GM12878 (cell line): ENCODE measurements around the gene SLC29A1. TPM values are rescaled to one million over a fixed set of nuclear protein-coding genes. Genes with fewer than 3 reads are reported as not detected.

Experiments
- BMI1 ChIP-seq: fragments of 450-650 bp; IDR thresholded peaks from 2 replicates; pipeline ENCODE4 v1.6.1; 2016; ENCODE audit warnings: mild to moderate bottlenecking, moderate library complexity, borderline replicate concordance
- CEBPB ChIP-seq, 2 experiments: fragments of 150-350 bp in 1 of 2; IDR thresholded peaks; 2 replicates each; pipeline ENCODE4 v1.6.1; 2012 to 2014; ENCODE audit warnings: low read depth in 2 of 2, low read length in 2 of 2, borderline replicate concordance in 1 of 2, inconsistent platforms in 1 of 2
- ELK1 ChIP-seq: IDR thresholded peaks from 2 replicates; pipeline ENCODE4 v1.6.1; 2012; ENCODE audit warnings: low read depth, low read length, improper control_type of control experiment
- FOS ChIP-seq: IDR thresholded peaks from 3 replicates; pipeline ENCODE4 v1.6.1; 2011; ENCODE audit warnings: borderline replicate concordance; ENCODE audit not compliant: insufficient read length; ENCODE audit errors: extremely low read depth
- FOXK2 ChIP-seq: fragments of 450-650 bp; IDR thresholded peaks from 2 replicates; pipeline ENCODE4 v1.6.1; 2017; ENCODE audit warnings: mild to moderate bottlenecking, moderate library complexity
- FOXM1 ChIP-seq: IDR thresholded peaks from 2 replicates; pipeline ENCODE4 v1.6.1; 2012; ENCODE audit warnings: low read depth, mild to moderate bottlenecking, inconsistent platforms, low read length, moderate library complexity
- MTA3 ChIP-seq: IDR thresholded peaks from 2 replicates; pipeline ENCODE4 v1.6.1; 2012; ENCODE audit warnings: low read length, inconsistent platforms, borderline replicate concordance
- NR2C2 ChIP-seq: IDR thresholded peaks from 2 replicates; pipeline ENCODE4 v1.6.1; 2011; ENCODE audit warnings: borderline replicate concordance, low read depth; ENCODE audit not compliant: control insufficient read depth, insufficient read length
- PML ChIP-seq: IDR thresholded peaks from 2 replicates; pipeline ENCODE4 v1.6.1; 2012; ENCODE audit warnings: low read length, inconsistent platforms
- POLR2A ChIP-seq: IDR thresholded peaks from 2 replicates; pipeline ENCODE4 v1.6.1; 2011; ENCODE audit warnings: low read depth, mild to moderate bottlenecking, low read length
- SREBF1 ChIP-seq: IDR thresholded peaks from 2 replicates; pipeline ENCODE4 v1.6.1; 2012; ENCODE audit warnings: mild to moderate bottlenecking, low read length
- STAT1 ChIP-seq: fragments of 450-650 bp; conservative IDR thresholded peaks from 2 replicates; pipeline ENCODE4 v1.6.1; 2014; ENCODE audit warnings: antibody characterized with exemption, mild to moderate bottlenecking
- TCF3 ChIP-seq: IDR thresholded peaks from 2 replicates; pipeline ENCODE4 v1.6.1; 2012; ENCODE audit warnings: low read depth, mild to moderate bottlenecking, low read length, borderline replicate concordance; ENCODE audit not compliant: insufficient read depth
- polyA plus RNA-seq, 11 experiments: library from polyadenylated mRNA; depleted of rRNA in 4 of 11; unstranded in 6 of 11; stranded (reverse) in 5 of 11; fragments of >200 nt; fragmentation: Nextera tagmentation in 4 of 11; fragmentation: Illumina TruSeq in 1 of 11; extraction: Ambion mirVana in 4 of 11; extraction: Trizol in 1 of 11; gene quantifications; 1 replicate in 1 of 11; 2 replicates in 10 of 11; pipeline versions ENCODE4 v1.2.1 to v1.2.3, GENCODE V29; 2011 to 2016; ENCODE audit warnings: inconsistent platforms in 2 of 11, missing spikeins in 2 of 11, low read depth in 1 of 11
- total RNA-seq, 4 experiments: library from RNA; depleted of rRNA in 3 of 4; stranded (reverse); fragments of >200 nt in 3 of 4; fragmentation: Illumina TruSeq in 1 of 4; extraction: Trizol in 1 of 4; gene quantifications; 2 replicates each; pipeline versions ENCODE4 v1.2.1 to v1.2.3, GENCODE V29; 2013 to 2021
- TF ChIP-seq, protein P1 (sequence below): fragments of 450-650 bp; formaldehyde crosslinking; IDR thresholded peaks from 2 replicates; pipeline ENCODE4 v1.5.0; 2022; ENCODE audit warnings: mild to moderate bottlenecking, missing genetic modification characterization
- TF ChIP-seq, protein P2 (sequence below): fragments of 450-650 bp; conservative IDR thresholded peaks from 2 replicates; pipeline ENCODE4 v1.6.1; 2017; ENCODE audit warnings: mild to moderate bottlenecking, moderate library complexity
- TF ChIP-seq, protein P3 (sequence below): fragments of 450-650 bp; IDR thresholded peaks from 2 replicates; pipeline ENCODE4 v1.6.1; 2017; ENCODE audit warnings: mild to moderate bottlenecking, moderate library complexity
- TF ChIP-seq, protein P4 (sequence below): IDR thresholded peaks from 2 replicates; pipeline ENCODE4 v1.6.1; 2012; ENCODE audit warnings: low read length, inconsistent platforms

Gene SLC29A1
- total and polyA plus RNA-seq, 10 of the 15 experiments (the other 5 are each of a cell fraction or from before 2014, with no cell fraction given), result 10.0 to 132 (median 93.4) TPM

GRCh38 chr6:44254191-44255104 lies 31.1 kb downstream of the SLC29A1 start (continued):
- TF ChIP-seq FOS (no peak), CEBPB (IDR thresholded peaks at IDR 0.05; ENCODE audit: borderline replicate concordance in 1 of 2, low read depth in 2 of 2, low read length in 2 of 2) (no peak), TCF3 (no peak), SREBF1 (no peak), STAT1 (no peak), MTA3 (no peak), PML (no peak), BMI1 (0 out of 2 replicates have a peak, but pooled peaks have one; percentile 33), FOXK2 (no peak), POLR2A (peak; percentile 78), NR2C2 (no peak), FOXM1 (no peak), ELK1 (no peak)
- TF ChIP-seq, protein P1, sequence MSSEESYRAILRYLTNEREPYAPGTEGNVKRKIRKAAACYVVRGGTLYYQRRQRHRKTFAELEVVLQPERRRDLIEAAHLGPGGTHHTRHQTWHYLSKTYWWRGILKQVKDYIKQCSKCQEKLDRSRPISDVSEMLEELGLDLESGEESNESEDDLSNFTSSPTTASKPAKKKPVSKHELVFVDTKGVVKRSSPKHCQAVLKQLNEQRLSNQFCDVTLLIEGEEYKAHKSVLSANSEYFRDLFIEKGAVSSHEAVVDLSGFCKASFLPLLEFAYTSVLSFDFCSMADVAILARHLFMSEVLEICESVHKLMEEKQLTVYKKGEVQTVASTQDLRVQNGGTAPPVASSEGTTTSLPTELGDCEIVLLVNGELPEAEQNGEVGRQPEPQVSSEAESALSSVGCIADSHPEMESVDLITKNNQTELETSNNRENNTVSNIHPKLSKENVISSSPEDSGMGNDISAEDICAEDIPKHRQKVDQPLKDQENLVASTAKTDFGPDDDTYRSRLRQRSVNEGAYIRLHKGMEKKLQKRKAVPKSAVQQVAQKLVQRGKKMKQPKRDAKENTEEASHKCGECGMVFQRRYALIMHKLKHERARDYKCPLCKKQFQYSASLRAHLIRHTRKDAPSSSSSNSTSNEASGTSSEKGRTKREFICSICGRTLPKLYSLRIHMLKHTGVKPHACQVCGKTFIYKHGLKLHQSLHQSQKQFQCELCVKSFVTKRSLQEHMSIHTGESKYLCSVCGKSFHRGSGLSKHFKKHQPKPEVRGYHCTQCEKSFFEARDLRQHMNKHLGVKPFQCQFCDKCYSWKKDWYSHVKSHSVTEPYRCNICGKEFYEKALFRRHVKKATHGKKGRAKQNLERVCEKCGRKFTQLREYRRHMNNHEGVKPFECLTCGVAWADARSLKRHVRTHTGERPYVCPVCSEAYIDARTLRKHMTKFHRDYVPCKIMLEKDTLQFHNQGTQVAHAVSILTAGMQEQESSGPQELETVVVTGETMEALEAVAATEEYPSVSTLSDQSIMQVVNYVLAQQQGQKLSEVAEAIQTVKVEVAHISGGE (CRISPR knock-in tag), result no peak
- TF ChIP-seq, protein P2, sequence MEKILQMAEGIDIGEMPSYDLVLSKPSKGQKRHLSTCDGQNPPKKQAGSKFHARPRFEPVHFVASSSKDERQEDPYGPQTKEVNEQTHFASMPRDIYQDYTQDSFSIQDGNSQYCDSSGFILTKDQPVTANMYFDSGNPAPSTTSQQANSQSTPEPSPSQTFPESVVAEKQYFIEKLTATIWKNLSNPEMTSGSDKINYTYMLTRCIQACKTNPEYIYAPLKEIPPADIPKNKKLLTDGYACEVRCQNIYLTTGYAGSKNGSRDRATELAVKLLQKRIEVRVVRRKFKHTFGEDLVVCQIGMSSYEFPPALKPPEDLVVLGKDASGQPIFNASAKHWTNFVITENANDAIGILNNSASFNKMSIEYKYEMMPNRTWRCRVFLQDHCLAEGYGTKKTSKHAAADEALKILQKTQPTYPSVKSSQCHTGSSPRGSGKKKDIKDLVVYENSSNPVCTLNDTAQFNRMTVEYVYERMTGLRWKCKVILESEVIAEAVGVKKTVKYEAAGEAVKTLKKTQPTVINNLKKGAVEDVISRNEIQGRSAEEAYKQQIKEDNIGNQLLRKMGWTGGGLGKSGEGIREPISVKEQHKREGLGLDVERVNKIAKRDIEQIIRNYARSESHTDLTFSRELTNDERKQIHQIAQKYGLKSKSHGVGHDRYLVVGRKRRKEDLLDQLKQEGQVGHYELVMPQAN, result no peak
- TF ChIP-seq, protein P3, sequence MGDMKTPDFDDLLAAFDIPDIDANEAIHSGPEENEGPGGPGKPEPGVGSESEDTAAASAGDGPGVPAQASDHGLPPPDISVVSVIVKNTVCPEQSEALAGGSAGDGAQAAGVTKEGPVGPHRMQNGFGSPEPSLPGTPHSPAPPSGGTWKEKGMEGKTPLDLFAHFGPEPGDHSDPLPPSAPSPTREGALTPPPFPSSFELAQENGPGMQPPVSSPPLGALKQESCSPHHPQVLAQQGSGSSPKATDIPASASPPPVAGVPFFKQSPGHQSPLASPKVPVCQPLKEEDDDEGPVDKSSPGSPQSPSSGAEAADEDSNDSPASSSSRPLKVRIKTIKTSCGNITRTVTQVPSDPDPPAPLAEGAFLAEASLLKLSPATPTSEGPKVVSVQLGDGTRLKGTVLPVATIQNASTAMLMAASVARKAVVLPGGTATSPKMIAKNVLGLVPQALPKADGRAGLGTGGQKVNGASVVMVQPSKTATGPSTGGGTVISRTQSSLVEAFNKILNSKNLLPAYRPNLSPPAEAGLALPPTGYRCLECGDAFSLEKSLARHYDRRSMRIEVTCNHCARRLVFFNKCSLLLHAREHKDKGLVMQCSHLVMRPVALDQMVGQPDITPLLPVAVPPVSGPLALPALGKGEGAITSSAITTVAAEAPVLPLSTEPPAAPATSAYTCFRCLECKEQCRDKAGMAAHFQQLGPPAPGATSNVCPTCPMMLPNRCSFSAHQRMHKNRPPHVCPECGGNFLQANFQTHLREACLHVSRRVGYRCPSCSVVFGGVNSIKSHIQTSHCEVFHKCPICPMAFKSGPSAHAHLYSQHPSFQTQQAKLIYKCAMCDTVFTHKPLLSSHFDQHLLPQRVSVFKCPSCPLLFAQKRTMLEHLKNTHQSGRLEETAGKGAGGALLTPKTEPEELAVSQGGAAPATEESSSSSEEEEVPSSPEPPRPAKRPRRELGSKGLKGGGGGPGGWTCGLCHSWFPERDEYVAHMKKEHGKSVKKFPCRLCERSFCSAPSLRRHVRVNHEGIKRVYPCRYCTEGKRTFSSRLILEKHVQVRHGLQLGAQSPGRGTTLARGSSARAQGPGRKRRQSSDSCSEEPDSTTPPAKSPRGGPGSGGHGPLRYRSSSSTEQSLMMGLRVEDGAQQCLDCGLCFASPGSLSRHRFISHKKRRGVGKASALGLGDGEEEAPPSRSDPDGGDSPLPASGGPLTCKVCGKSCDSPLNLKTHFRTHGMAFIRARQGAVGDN, result no peak; the same call in 1 of the 2 replicates
- TF ChIP-seq, protein P4, sequence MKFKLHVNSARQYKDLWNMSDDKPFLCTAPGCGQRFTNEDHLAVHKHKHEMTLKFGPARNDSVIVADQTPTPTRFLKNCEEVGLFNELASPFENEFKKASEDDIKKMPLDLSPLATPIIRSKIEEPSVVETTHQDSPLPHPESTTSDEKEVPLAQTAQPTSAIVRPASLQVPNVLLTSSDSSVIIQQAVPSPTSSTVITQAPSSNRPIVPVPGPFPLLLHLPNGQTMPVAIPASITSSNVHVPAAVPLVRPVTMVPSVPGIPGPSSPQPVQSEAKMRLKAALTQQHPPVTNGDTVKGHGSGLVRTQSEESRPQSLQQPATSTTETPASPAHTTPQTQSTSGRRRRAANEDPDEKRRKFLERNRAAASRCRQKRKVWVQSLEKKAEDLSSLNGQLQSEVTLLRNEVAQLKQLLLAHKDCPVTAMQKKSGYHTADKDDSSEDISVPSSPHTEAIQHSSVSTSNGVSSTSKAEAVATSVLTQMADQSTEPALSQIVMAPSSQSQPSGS, result no peak
